PC-9 (cell line): Measurements from ENCODE around the gene CCDC141. TPM values are rescaled to one million over a fixed set of nuclear protein-coding genes. Genes with fewer than 3 reads are reported as not detected.
"Not testable (repeated sequence)": the region's sequence is repeated elsewhere in the genome, so short reads cannot be mapped to it uniquely, and the experiment has no call there.

Experiments used
- BruUV-seq: library from RNA; stranded (reverse); fragments of 400-500 nt; replicated peaks from 2 replicates; lab custom pipeline; 2021; lab: Mats Ljungman, UMichigan
- CTCF ChIA-PET: fragments of 300-600 bp; sonication (Branson Sonifier 250); formaldehyde crosslinking; loops from one replicate; lab custom pipeline; 2022; ENCODE audit warnings: antibody characterized with exemption; lab: Charles Lee
- POLR2A ChIA-PET: fragments of 300-600 bp; sonication (Branson Sonifier 250); formaldehyde crosslinking; loops from one replicate; lab custom pipeline; 2022; ENCODE audit warnings: antibody characterized with exemption; ENCODE audit not compliant: unreplicated experiment; lab: Charles Lee
- DNase-seq, 2 experiments: peaks; one replicate each; pipeline versions ENCODE4 v3.0.0 to v3.0.0-alpha.2; 2015 to 2022; ENCODE audit warnings: mixed read lengths in 1 of 2
- H2AFZ ChIP-seq: fragments of 200-600 bp; sonication (generic); 2 replicates; pipeline ENCODE4 v1.8.1; 2017; ENCODE audit warnings: antibody characterized with exemption
- H3F3A ChIP-seq: fragments of 200-600 bp; sonication (generic); 2 replicates; pipeline ENCODE4 v1.8.1; 2017; ENCODE audit warnings: antibody characterized with exemption, mild to moderate bottlenecking, low read depth; ENCODE audit not compliant: insufficient read depth
- H3K27ac ChIP-seq: fragments of 200-600 bp; sonication (generic); 2 replicates; pipeline ENCODE4 v1.6.1; 2016; ENCODE audit warnings: mixed run types
- H3K27me3 ChIP-seq: fragments of 200-600 bp; sonication (generic); 2 replicates; pipeline ENCODE4 v1.6.1; 2016; ENCODE audit warnings: low read depth, mixed run types; ENCODE audit not compliant: insufficient read depth
- H3K36me3 ChIP-seq: fragments of 200-600 bp; sonication (generic); 2 replicates; pipeline ENCODE4 v1.6.1; 2016; ENCODE audit warnings: low read depth, mixed run types
- H3K4me1 ChIP-seq: fragments of 200-600 bp; sonication (generic); replicated peaks from 2 replicates; pipeline ENCODE4 v1.6.1; 2016; ENCODE audit warnings: mixed run types; ENCODE audit not compliant: insufficient read depth
- H3K4me2 ChIP-seq: fragments of 200-600 bp; sonication (generic); 2 replicates; pipeline ENCODE4 v1.6.1; 2017; ENCODE audit warnings: mixed run types
- H3K4me3 ChIP-seq: fragments of 200-600 bp; sonication (generic); 2 replicates; pipeline ENCODE4 v1.6.1; 2016; ENCODE audit warnings: mixed run types
- H3K79me2 ChIP-seq: fragments of 200-600 bp; sonication (generic); 2 replicates; pipeline ENCODE4 v1.6.1; 2017; ENCODE audit warnings: low read depth, mixed run types
- H3K9me2 ChIP-seq: fragments of 200-600 bp; sonication (generic); 2 replicates; pipeline ENCODE4 v1.8.1; 2017; ENCODE audit warnings: mild to moderate bottlenecking; ENCODE audit not compliant: insufficient read depth
- H3K9me3 ChIP-seq: fragments of 200-600 bp; sonication (generic); 2 replicates; pipeline ENCODE4 v1.8.1; 2016; ENCODE audit warnings: low read depth; ENCODE audit not compliant: insufficient read depth
- H4K20me1 ChIP-seq: fragments of 200-600 bp; sonication (generic); 2 replicates; pipeline ENCODE4 v1.8.1; 2017; ENCODE audit not compliant: insufficient read depth
- CTCF ChIP-seq: fragments of 200-600 bp; sonication (generic); conservative IDR thresholded peaks from 2 replicates; pipeline ENCODE4 v1.6.1; 2017; ENCODE audit warnings: mixed run types, antibody characterized with exemption, mild to moderate bottlenecking, moderate library complexity
- EZH2 ChIP-seq: fragments of 200-600 bp; sonication (generic); IDR thresholded peaks from 2 replicates; pipeline ENCODE4 v1.8.0; 2017; ENCODE audit warnings: antibody characterized with exemption, low read depth
- intact Hi-C: fragments of 100-400 bp; cut with micrococcal nuclease; formaldehyde crosslinking; loops from one replicate; pipeline ENCODE4 v1.10.0; 2022; ENCODE audit not compliant: unreplicated experiment
- total RNA-seq: library from RNA; stranded (reverse); gene quantifications from 2 replicates; pipeline ENCODE4 v1.2.3, GENCODE V29; 2021

CCDC141 gene
- total RNA-seq, 1 experiment from 2014 or later = not detected

- CTCF ChIA-PET = no interaction called here
- no TSS peak for BruUV-seq
Observed at GRCh38 chr2:178990533-178991241, 59.2 kb downstream of the CCDC141 start.

GRCh38 chr2:178989424-178989823, 60.5 kb downstream of the CCDC141 start:
- POLR2A ChIA-PET, H3K4me1 ChIP-seq, BruUV-seq, H4K20me1 ChIP-seq, H3K27me3 ChIP-seq, H3K4me3 ChIP-seq, H3F3A ChIP-seq, H3K4me2 ChIP-seq, H3K27ac ChIP-seq, H3K36me3 ChIP-seq, H3K79me2 ChIP-seq, H3K9me3 ChIP-seq, intact Hi-C loops, H3K9me2 ChIP-seq, H2AFZ ChIP-seq: not testable (repeated sequence)
- DNase-seq = peak in 1 of 2 experiments; percentile 27
- CTCF ChIA-PET = interaction anchor here (0.6 kb wide), 1 partner anchor 518 kb away, joined by 5 read pairs; no protein-coding TSS in a partner anchor

More at GRCh38 chr2:178990533-178991241, 59.2 kb downstream of the CCDC141 start:
- no peaks in the 10 kb centered on the region for H3K4me1 ChIP-seq
- 0 out of 2 replicates have a peak, but pooled peaks cover 4% of the 10 kb centered on the region for H4K20me1 ChIP-seq
- H3K4me3 ChIP-seq = no peak overlapping the region
- H3K9me2 ChIP-seq = peaks cover 3% of the 10 kb centered on the region; the same call in 1 of the 2 replicates
- DNase-seq = no peak
- H3K36me3 ChIP-seq = no peaks in the 10 kb centered on the region
- no peak overlapping the region for H3K4me2 ChIP-seq
- no peak overlapping the region for H3K27ac ChIP-seq
- no peaks in the 10 kb centered on the region for H3K9me3 ChIP-seq
- POLR2A ChIA-PET = interaction anchor here (0.6 kb wide), 1 partner anchor 261 kb away, joined by 3 read pairs; no protein-coding TSS in a partner anchor
- H2AFZ ChIP-seq = no peak overlapping the region
- H3F3A ChIP-seq = no peaks in the 10 kb centered on the region
- intact Hi-C loops = no loop called here
- no peaks in the 10 kb centered on the region for H3K27me3 ChIP-seq
- TF ChIP-seq CTCF = no peak
- TF ChIP-seq EZH2 = no peak
- no peaks in the 10 kb centered on the region for H3K79me2 ChIP-seq

- intact Hi-C loops = not testable (repeated sequence)
Observed at GRCh38 chr2:178982652-178983051, 67.3 kb downstream of the CCDC141 start.

GRCh38 chr2:178980815-178981214, 69.1 kb downstream of the CCDC141 start:
- H3K9me2 ChIP-seq = peaks cover 4% of the 10 kb centered on the region; the same call in 1 of the 2 replicates
- no peak overlapping the region for H3K4me3 ChIP-seq
- H3K4me2 ChIP-seq = no peak overlapping the region
- ChIA-PET POLR2A (interaction anchor here (0.5 kb wide), 1 partner anchor 69 kb away, joined by 3 read pairs; the partner anchor contains the start of gene CCDC141), CTCF (no interaction called here)
- H3K9me3 ChIP-seq = no peaks in the 10 kb centered on the region
- H3K4me1 ChIP-seq = no peaks in the 10 kb centered on the region
- H3K27me3 ChIP-seq = no peaks in the 10 kb centered on the region
- no peak for TF ChIP-seq CTCF
- no peak for TF ChIP-seq EZH2
- no peak overlapping the region for H3K27ac ChIP-seq
- H3K79me2 ChIP-seq = no peaks in the 10 kb centered on the region
- no peaks in the 10 kb centered on the region for H3K36me3 ChIP-seq
- peak in 1 of 2 experiments; percentile 32 for DNase-seq
- no peak overlapping the region for H2AFZ ChIP-seq
- intact Hi-C loops = loop anchor here (1.0 kb wide), 1 partner anchor 18 kb away; no protein-coding TSS in a partner anchor
- H4K20me1 ChIP-seq = no peaks in the 10 kb centered on the region
- no peaks in the 10 kb centered on the region for H3F3A ChIP-seq
- BruUV-seq = no TSS peak

More at GRCh38 chr2:178982652-178983051, 67.3 kb downstream of the CCDC141 start:
- H3K4me2 ChIP-seq, H2AFZ ChIP-seq, H3K36me3 ChIP-seq, BruUV-seq, H3K27me3 ChIP-seq, H3K9me3 ChIP-seq, H4K20me1 ChIP-seq, H3K4me1 ChIP-seq, H3K4me3 ChIP-seq, H3F3A ChIP-seq, H3K9me2 ChIP-seq, H3K27ac ChIP-seq, DNase-seq, H3K79me2 ChIP-seq, POLR2A ChIA-PET, CTCF ChIA-PET: not testable (repeated sequence)
